Activated CD8-positive, alpha-beta memory T cell treated with anti-CD3 and anti-CD28 coated beads, Interleukin-2, amount 50 U/mL, for 4 hours (primary cell): ENCODE results near the gene PDSS2.
"Not testable (repeated sequence)": the region's sequence is repeated elsewhere in the genome, so short reads cannot be mapped to it uniquely, and the experiment has no call there.

ENCODE experiments used
- DNase-seq: peaks from one replicate; pipeline ENCODE4 v3.0.0-alpha.2; 2020

PDSS2 gene

GRCh38 chr6:107209406-107210305, 249.7 kb downstream of the PDSS2 start:
- DNase-seq: no peak

- no peak for DNase-seq
Observed at GRCh38 chr6:107207251-107207873, 252.0 kb downstream of the PDSS2 start.

GRCh38 chr6:107205058-107205998, 254.0 kb downstream of the PDSS2 start:
- no peak for DNase-seq

- no peak for DNase-seq
Observed at GRCh38 chr6:107202876-107203468, 256.4 kb downstream of the PDSS2 start.

GRCh38 chr6:107198631-107199416, 260.5 kb downstream of the PDSS2 start:
- no peak for DNase-seq

- DNase-seq: no peak
Observed at GRCh38 chr6:107196152-107196551, 263.2 kb downstream of the PDSS2 start.

- DNase-seq: not testable (repeated sequence)
Observed at GRCh38 chr6:107194723-107195122, 264.6 kb downstream of the PDSS2 start.

- no peak for DNase-seq
Observed at GRCh38 chr6:107192830-107193229, 266.5 kb downstream of the PDSS2 start.

GRCh38 chr6:107187630-107188029, 271.7 kb downstream of the PDSS2 start:
- DNase-seq: no peak

GRCh38 chr6:107186047-107186446, 273.3 kb downstream of the PDSS2 start:
- DNase-seq: no peak

- DNase-seq: no peak
Observed at GRCh38 chr6:107185391-107185970, 273.9 kb downstream of the PDSS2 start.

- no peak for DNase-seq
Observed at GRCh38 chr6:107184435-107184834, 274.9 kb downstream of the PDSS2 start.

- DNase-seq: no peak
Observed at GRCh38 chr6:107180099-107180498, 279.3 kb downstream of the PDSS2 start.

- no peak for DNase-seq
Observed at GRCh38 chr6:107179004-107179403, 280.4 kb downstream of the PDSS2 start.

GRCh38 chr6:107173779-107174178, 285.6 kb downstream of the PDSS2 start:
- no peak for DNase-seq

- DNase-seq: no peak
Observed at GRCh38 chr6:107171513-107171912, 287.9 kb downstream of the PDSS2 start.

- DNase-seq: not testable (repeated sequence)
Observed at GRCh38 chr6:107164299-107164698, 295.1 kb downstream of the PDSS2 start.

- DNase-seq: no peak
Observed at GRCh38 chr6:107161521-107161920, 297.8 kb downstream of the PDSS2 start.

- no peak for DNase-seq
Observed at GRCh38 chr6:107156617-107157016, 302.7 kb downstream of the PDSS2 start.

GRCh38 chr6:107154801-107155160, 304.6 kb downstream of the PDSS2 start:
- DNase-seq: no peak

- no peak for DNase-seq
Observed at GRCh38 chr6:107154131-107154800, 305.1 kb downstream of the PDSS2 start.
